Astrocyte (in vitro differentiated cells and primary cell): ENCODE data around the gene PHAF1. TPM values are rescaled to one million over a fixed set of nuclear protein-coding genes. Genes with fewer than 3 reads are reported as not detected.
A peak's percentile ranks its signal among the peaks of the same experiment; 100 is the strongest.

Experiments used
- DNase-seq: peaks from one replicate; pipeline ENCODE4 v3.0.0-alpha.2; 2010; ENCODE audit warnings: low read depth
- FAIRE-seq: peaks from 2 replicates; lab custom pipeline; 2011; peaks lifted over from hg19 to GRCh38; lab: Jason Lieb, UNC
- H2AFZ ChIP-seq: 2 replicates; pipeline ENCODE4 v1.6.0; 2012; ENCODE audit warnings: low read depth, low read length, inconsistent platforms
- H3K27ac ChIP-seq: 2 replicates; pipeline ENCODE4 v1.5.1; 2011; ENCODE audit warnings: low read depth, low read length, inconsistent platforms
- H3K27me3 ChIP-seq: 2 replicates; pipeline ENCODE4 v1.6.0; 2011; ENCODE audit warnings: low read length, inconsistent platforms; ENCODE audit not compliant: insufficient read depth
- H3K36me3 ChIP-seq: 2 replicates; pipeline ENCODE4 v1.5.1; 2011; ENCODE audit warnings: low read length, inconsistent platforms; ENCODE audit not compliant: insufficient read depth
- H3K4me1 ChIP-seq: 2 replicates; pipeline ENCODE4 v1.5.1; 2011; ENCODE audit warnings: low read length, inconsistent platforms; ENCODE audit not compliant: insufficient read depth
- H3K4me2 ChIP-seq: 2 replicates; pipeline ENCODE4 v1.6.0; 2012; ENCODE audit warnings: low read length, inconsistent platforms
- H3K4me3 ChIP-seq: 2 replicates; pipeline ENCODE4 v1.5.1; 2011; ENCODE audit warnings: low read depth, mild to moderate bottlenecking, low read length, inconsistent platforms; ENCODE audit not compliant: insufficient read depth
- H3K79me2 ChIP-seq: 2 replicates; pipeline ENCODE4 v1.6.0; 2012; ENCODE audit warnings: mild to moderate bottlenecking, low read length, inconsistent platforms; ENCODE audit not compliant: insufficient read depth
- H3K9ac ChIP-seq: 2 replicates; pipeline ENCODE4 v1.6.0; 2012; ENCODE audit warnings: mild to moderate bottlenecking, low read length, inconsistent platforms
- H3K9me3 ChIP-seq: 2 replicates; pipeline ENCODE4 v1.5.1; 2012; ENCODE audit warnings: low read depth, mild to moderate bottlenecking, low read length, inconsistent platforms; ENCODE audit not compliant: insufficient read depth
- H4K20me1 ChIP-seq: 2 replicates; pipeline ENCODE4 v1.6.0; 2012; ENCODE audit warnings: low read length, inconsistent platforms; ENCODE audit not compliant: insufficient read depth
- H3K27ac Mint-ChIP-seq: one replicate; pipeline ENCODE4 v1.8.0; 2021; ENCODE audit warnings: mild to moderate bottlenecking, mixed read lengths; ENCODE audit not compliant: unreplicated experiment
- H3K27me3 Mint-ChIP-seq: one replicate; pipeline ENCODE4 v1.8.0; 2021; ENCODE audit warnings: low read depth, mixed read lengths; ENCODE audit not compliant: unreplicated experiment
- H3K36me3 Mint-ChIP-seq: one replicate; pipeline ENCODE4 v1.8.0; 2021; ENCODE audit warnings: low read depth, mixed read lengths; ENCODE audit not compliant: unreplicated experiment
- H3K4me1 Mint-ChIP-seq: one replicate; pipeline ENCODE4 v1.8.0; 2021; ENCODE audit warnings: low read depth, mixed read lengths; ENCODE audit not compliant: unreplicated experiment
- H3K4me3 Mint-ChIP-seq: one replicate; pipeline ENCODE4 v1.8.0; 2021; ENCODE audit warnings: mild to moderate bottlenecking, moderate library complexity, mixed read lengths; ENCODE audit not compliant: unreplicated experiment
- H3K9me3 Mint-ChIP-seq: one replicate; pipeline ENCODE4 v1.8.0; 2021; ENCODE audit warnings: mild to moderate bottlenecking, mixed read lengths; ENCODE audit not compliant: unreplicated experiment
- EZH2 ChIP-seq: IDR thresholded peaks from 2 replicates; pipeline ENCODE4 v1.6.1; 2012; ENCODE audit warnings: mild to moderate bottlenecking, low read length, inconsistent platforms; ENCODE audit not compliant: insufficient read depth
- total RNA-seq: library from RNA; stranded (reverse); gene quantifications from 2 replicates; pipeline ENCODE4 v1.2.1, GENCODE V29; 2021
- TF ChIP-seq, protein P1 (sequence below): IDR thresholded peaks from 2 replicates; pipeline ENCODE4 v1.5.1; 2011; ENCODE audit warnings: low read depth, mild to moderate bottlenecking, inconsistent platforms, low read length, moderate library complexity; ENCODE audit not compliant: insufficient read depth

The PHAF1 gene
- total RNA-seq, 1 donor from 2014 or later: 17.1 TPM

DNA sequence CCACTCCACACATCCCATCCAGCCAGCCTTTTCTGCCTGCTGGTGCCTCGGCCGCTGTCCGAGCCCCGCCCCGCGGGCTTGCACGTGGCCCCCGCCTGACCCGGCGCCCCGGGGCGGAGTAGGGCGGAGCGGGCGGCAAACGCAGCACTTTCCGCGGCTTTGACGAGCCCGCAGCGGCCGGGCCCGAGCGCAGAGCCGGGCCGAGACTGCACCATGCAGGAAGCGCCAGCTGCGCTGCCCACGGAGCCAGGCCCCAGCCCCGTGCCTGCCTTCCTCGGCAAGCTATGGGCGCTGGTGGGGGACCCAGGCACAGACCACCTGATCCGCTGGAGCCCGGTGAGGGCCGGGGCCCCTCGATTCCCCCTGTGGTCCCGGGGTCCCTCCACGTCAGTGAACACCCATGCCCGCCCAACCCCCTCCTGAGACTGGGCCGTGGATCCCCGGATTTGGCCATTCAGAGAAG, 54.9 kb downstream of the PHAF1 start, which contains the start of gene HSF4:
Gene HSF4, plus strand, starts transcription at position 147 of the 463 bp plus-strand sequence. Its CDS starts 67 bp downstream, at position 214.
- Mint-ChIP-seq H3K4me3 (no peak within 1 kb of the TSS), H3K4me1 (peaks cover 3% of the 10 kb centered on the region), H3K36me3 (peaks cover 2% of the 10 kb centered on the region), H3K27me3 (peaks cover 53% of the 10 kb centered on the region), H3K9me3 (peaks cover 15% of the 10 kb centered on the region), H3K27ac (peak within 1 kb of the TSS; percentile 41)
- TF ChIP-seq, protein P1, sequence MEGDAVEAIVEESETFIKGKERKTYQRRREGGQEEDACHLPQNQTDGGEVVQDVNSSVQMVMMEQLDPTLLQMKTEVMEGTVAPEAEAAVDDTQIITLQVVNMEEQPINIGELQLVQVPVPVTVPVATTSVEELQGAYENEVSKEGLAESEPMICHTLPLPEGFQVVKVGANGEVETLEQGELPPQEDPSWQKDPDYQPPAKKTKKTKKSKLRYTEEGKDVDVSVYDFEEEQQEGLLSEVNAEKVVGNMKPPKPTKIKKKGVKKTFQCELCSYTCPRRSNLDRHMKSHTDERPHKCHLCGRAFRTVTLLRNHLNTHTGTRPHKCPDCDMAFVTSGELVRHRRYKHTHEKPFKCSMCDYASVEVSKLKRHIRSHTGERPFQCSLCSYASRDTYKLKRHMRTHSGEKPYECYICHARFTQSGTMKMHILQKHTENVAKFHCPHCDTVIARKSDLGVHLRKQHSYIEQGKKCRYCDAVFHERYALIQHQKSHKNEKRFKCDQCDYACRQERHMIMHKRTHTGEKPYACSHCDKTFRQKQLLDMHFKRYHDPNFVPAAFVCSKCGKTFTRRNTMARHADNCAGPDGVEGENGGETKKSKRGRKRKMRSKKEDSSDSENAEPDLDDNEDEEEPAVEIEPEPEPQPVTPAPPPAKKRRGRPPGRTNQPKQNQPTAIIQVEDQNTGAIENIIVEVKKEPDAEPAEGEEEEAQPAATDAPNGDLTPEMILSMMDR: no peak
- no peak for TF ChIP-seq EZH2
- Histone ChIP-seq H2AFZ (peak within 1 kb of the TSS; percentile 16), H4K20me1 (peaks cover 31% of the 10 kb centered on the region), H3K4me2 (peak within 1 kb of the TSS; percentile 81), H3K27ac (no peak within 1 kb of the TSS), H3K4me1 (peaks cover 25% of the 10 kb centered on the region), H3K9me3 (no peaks in the 10 kb centered on the region), H3K36me3 (no peaks in the 10 kb centered on the region), H3K79me2 (no peaks in the 10 kb centered on the region), H3K27me3 (peaks cover 68% of the 10 kb centered on the region), H3K9ac (no peak within 1 kb of the TSS), H3K4me3 (peak within 1 kb of the TSS; percentile 48)
- FAIRE-seq (no peak), DNase-seq (no peak)

DNA sequence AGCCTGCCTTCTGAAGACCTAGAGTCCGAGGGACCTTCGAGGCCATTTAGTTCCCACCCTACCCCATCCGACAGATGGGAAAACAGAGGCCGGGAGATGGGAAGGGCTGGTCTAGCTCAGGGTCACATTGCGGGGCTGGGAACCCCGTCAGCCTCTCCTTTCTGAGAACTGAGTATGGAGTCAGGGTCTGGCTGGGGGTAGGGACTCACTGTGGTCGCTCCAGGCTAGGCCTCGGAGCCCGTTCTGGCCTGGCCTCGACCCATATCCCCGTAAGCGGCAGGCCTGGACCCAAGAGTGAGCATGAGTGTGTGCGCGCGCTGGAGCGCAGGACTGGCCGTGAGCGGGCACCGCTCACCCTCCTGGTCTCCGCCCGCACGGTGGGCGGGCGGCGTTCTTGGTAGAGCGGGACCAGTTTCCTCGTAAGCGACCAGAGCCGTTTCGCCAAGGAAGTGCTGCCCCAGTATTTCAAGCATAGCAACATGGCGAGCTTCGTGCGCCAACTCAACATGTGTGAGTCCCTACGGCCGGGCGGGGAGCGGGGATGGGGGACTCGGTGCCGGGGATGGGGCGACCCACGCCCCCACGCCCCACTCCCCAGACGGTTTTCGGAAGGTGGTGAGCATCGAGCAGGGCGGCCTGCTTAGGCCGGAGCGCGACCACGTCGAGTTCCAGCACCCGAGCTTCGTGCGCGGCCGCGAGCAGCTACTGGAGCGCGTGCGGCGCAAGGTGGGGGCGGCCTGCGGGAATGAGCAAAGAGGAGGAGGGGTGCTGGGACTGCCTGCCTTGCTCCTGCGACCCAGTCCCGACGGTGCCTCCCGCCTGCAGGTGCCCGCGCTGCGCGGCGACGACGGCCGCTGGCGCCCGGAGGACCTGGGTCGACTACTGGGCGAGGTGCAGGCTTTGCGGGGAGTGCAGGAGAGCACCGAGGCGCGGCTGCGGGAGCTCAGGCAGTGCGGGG, 55.7 kb downstream of the PHAF1 start:
- Mint-ChIP-seq H3K27me3 (peaks cover 53% of the 10 kb centered on the region), H3K36me3 (peaks cover 2% of the 10 kb centered on the region), H3K9me3 (peaks cover 10% of the 10 kb centered on the region), H3K4me1 (peaks cover 6% of the 10 kb centered on the region), H3K4me3 (no peak overlapping the region), H3K27ac (peak overlapping the region; percentile 41)
- H3K36me3 ChIP-seq: no peaks in the 10 kb centered on the region
- peaks cover 29% of the 10 kb centered on the region for H3K4me1 ChIP-seq
- peaks cover 68% of the 10 kb centered on the region for H3K27me3 ChIP-seq
- H3K4me2 ChIP-seq: peak overlapping the region; percentile 22
- no peak overlapping the region for H3K27ac ChIP-seq
- TF ChIP-seq, protein P1: no peak
- TF ChIP-seq EZH2: peak; percentile 96
- H3K79me2 ChIP-seq: no peaks in the 10 kb centered on the region
- FAIRE-seq (no peak), DNase-seq (no peak)
- peaks cover 31% of the 10 kb centered on the region for H4K20me1 ChIP-seq
- H3K9ac ChIP-seq: no peak overlapping the region
- no peaks in the 10 kb centered on the region for H3K9me3 ChIP-seq
- no peak overlapping the region for H2AFZ ChIP-seq
- no peak overlapping the region for H3K4me3 ChIP-seq
